T-helper 2 cell treated with Interferon-gamma antibody and Interleukin-4, amounts not matched to agents 5 μg/mL and 100 μg/mL, for 36 hours (primary cell): Measurements from ENCODE around the gene DGKD.

Experiments
- DNase-seq: peaks from one replicate; pipeline ENCODE4 v3.0.0; 2021; ENCODE audit warnings: low spot score
- H3K27ac Mint-ChIP-seq: one replicate; pipeline ENCODE4 v1.8.0; 2021; ENCODE audit warnings: mild to moderate bottlenecking, mixed read lengths
- H3K27me3 Mint-ChIP-seq: one replicate; pipeline ENCODE4 v1.8.0; 2021; ENCODE audit warnings: low read depth, mixed read lengths
- H3K36me3 Mint-ChIP-seq: one replicate; pipeline ENCODE4 v1.8.0; 2021; ENCODE audit warnings: low read depth, mixed read lengths
- H3K4me1 Mint-ChIP-seq: one replicate; pipeline ENCODE4 v1.8.0; 2021; ENCODE audit warnings: low read depth, mixed read lengths
- H3K4me3 Mint-ChIP-seq: one replicate; pipeline ENCODE4 v1.8.0; 2022; ENCODE audit warnings: mild to moderate bottlenecking, moderate library complexity, mixed read lengths
- H3K9me3 Mint-ChIP-seq: one replicate; pipeline ENCODE4 v1.8.0; 2021; ENCODE audit warnings: mixed read lengths

Gene DGKD

DNA sequence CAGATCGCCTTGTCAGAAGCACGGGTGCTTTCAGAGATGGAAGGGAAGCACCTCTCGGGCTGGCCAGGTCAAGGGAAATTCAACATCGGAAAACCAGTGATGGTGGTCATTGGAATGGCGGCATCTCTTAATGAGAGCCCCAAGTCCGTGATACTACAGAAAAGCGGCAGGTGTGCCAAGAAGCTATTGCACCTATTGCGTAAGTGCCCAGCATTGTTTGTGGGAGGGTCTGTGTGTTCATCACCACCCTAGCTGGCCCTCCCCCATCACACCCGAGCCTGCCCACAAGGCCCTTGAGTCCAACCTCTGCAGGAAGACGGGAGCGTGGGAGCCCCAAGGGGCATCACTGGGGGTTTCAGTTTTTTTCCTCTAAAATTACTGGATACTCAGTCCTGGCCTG lies 100.7 kb downstream of the DGKD start:
- no peak overlapping the region for H3K4me3 Mint-ChIP-seq
- DNase-seq = no peak
- no peak overlapping the region for H3K27ac Mint-ChIP-seq
- no peaks in the 10 kb centered on the region for H3K9me3 Mint-ChIP-seq
- no peaks in the 10 kb centered on the region for H3K4me1 Mint-ChIP-seq
- no peaks in the 10 kb centered on the region for H3K27me3 Mint-ChIP-seq
- peaks cover 35% of the 10 kb centered on the region for H3K36me3 Mint-ChIP-seq

DNA sequence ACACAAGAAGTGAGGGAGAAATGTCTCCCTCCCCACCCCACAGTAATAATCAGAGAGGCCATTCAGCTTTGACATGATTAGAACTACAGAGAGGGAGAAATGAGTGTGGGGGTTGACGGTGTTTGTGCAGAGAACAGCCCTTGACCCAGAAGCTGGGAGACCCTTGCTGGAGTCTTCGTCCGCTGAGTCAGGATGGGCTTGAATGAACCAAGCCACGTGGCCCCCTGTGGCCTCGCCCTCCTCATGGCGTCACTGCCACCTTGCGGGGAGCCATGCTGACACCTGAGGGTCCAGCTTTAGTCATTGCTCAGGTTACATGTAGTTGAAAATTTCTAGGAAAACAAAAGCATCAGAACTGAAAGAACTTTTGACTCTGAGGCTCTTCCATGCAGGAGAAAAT lies 101.2 kb downstream of the DGKD start:
- H3K27ac Mint-ChIP-seq = no peak overlapping the region
- no peaks in the 10 kb centered on the region for H3K9me3 Mint-ChIP-seq
- no peak overlapping the region for H3K4me3 Mint-ChIP-seq
- no peak for DNase-seq
- H3K4me1 Mint-ChIP-seq = no peaks in the 10 kb centered on the region
- peaks cover 35% of the 10 kb centered on the region for H3K36me3 Mint-ChIP-seq
- H3K27me3 Mint-ChIP-seq = no peaks in the 10 kb centered on the region

DNA sequence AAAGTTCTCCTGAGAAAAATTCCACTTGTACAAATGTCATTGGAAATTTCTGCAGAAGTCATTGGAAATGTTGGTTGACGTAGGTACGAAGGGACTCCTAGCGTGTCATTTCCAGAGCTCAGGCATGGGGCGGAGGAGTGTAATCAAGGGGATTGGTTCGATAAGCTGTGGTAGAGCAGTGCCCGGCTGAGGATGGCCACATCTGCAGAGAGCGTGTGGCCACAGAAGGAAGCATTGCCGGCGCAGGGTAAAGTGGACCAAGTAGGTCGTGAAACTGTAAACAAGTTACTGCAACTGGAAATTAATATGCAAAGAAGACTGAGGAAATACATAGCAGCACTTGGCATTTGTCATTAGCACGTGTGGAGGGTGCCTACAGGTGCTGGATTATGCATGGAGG lies 101.8 kb downstream of the DGKD start:
- Mint-ChIP-seq H3K36me3 (peaks cover 31% of the 10 kb centered on the region), H3K4me1 (no peaks in the 10 kb centered on the region), H3K27me3 (no peaks in the 10 kb centered on the region), H3K27ac (no peak overlapping the region), H3K9me3 (no peaks in the 10 kb centered on the region), H3K4me3 (no peak overlapping the region)
- DNase-seq = no peak

DNA sequence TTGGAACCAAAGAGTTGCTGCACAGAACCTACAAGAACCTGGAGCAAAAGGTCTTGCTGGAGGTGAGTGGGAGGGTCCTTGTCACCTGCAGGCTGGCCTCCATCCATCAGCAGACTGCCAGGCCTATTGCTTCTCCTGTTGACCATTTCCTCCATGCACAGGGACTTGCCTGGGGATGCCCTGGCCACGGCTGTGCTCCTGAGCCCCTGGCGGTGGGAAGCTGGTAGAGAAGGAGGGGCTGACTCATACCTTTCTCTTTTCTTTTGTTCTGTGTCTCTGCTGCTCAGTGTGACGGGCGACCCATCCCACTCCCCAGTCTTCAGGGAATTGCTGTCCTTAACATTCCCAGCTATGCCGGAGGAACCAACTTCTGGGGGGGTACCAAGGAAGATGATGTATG lies 102.6 kb downstream of the DGKD start:
- DNase-seq = no peak
- H3K27ac Mint-ChIP-seq = peak overlapping the region; percentile 69
- no peak overlapping the region for H3K4me3 Mint-ChIP-seq
- no peaks in the 10 kb centered on the region for H3K9me3 Mint-ChIP-seq
- H3K27me3 Mint-ChIP-seq = no peaks in the 10 kb centered on the region
- H3K36me3 Mint-ChIP-seq = peaks cover 37% of the 10 kb centered on the region
- no peaks in the 10 kb centered on the region for H3K4me1 Mint-ChIP-seq

DNA sequence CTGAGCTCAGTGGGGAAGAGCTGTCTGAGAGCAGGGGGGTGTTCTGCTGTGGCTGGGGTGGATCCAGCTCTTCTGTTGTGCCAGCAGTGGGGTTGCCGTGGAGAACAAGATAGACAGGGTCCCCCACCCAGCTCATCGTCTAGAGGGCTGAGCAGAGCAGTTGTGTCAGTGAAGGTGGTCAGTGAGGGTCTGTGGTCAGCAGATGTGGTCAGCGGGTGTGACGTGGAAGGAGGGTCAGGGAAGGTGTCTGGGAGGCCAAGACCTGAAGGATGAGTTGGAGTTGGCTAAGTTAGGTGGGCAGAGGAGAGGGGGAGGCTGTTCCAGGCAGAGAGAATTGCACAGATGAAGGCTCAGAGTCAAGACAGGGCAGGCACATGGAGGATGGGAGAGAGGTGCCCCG lies 103.1 kb downstream of the DGKD start:
- H3K4me1 Mint-ChIP-seq = no peaks in the 10 kb centered on the region
- H3K27me3 Mint-ChIP-seq = no peaks in the 10 kb centered on the region
- H3K36me3 Mint-ChIP-seq = peaks cover 38% of the 10 kb centered on the region
- DNase-seq = no peak
- H3K9me3 Mint-ChIP-seq = no peaks in the 10 kb centered on the region
- peak overlapping the region; percentile 69 for H3K27ac Mint-ChIP-seq
- H3K4me3 Mint-ChIP-seq = no peak overlapping the region

DNA sequence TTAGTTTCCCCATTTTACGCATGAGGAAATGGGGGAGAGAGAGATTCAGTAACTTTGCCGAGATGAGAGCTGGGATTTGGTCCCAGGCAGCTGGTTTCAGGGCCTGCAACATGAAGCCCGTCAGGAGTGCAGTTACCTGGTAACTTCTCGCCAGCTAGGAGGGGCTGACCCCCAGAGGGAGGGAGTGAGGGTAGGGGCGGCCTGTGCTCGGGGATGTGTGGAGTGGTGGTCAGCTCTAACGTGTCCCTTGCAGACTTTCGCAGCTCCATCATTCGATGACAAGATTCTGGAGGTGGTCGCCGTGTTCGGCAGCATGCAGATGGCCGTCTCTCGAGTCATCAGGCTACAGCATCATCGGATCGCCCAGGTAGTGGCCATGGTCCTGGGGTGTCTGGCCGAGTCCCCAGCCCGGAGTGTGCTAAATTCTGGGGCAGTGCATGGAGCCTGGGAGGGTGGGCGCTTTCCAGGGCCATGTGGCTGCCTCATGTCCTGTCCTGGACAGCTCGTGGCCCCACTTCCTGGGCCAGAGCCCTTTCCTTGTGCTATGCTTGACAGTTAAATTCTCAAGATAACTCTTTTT lies 103.8 kb downstream of the DGKD start:
- Mint-ChIP-seq H3K36me3 (peaks cover 38% of the 10 kb centered on the region), H3K27me3 (no peaks in the 10 kb centered on the region), H3K27ac (no peak overlapping the region), H3K4me1 (no peaks in the 10 kb centered on the region), H3K4me3 (no peak overlapping the region), H3K9me3 (no peaks in the 10 kb centered on the region)
- DNase-seq = no peak

DNA sequence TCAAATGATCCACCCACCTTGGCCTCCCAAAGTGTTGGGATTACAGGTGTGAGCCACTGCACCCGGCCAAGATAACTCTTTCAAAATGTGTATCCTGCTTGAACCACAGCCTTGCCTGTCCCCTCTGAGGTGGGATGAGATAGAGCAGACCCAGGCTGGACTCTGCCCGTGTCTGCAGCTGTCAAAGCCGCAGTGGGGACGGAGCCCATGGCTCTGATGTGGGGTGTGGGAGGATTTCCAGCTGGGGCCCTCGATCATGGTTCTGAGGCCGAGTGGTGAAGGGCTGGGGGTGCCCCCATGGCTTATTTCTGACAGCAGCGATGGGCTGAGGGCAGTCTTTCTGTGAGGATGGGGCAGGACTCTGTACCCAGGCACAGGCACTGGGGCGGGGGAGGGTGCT lies 104.5 kb downstream of the DGKD start:
- Mint-ChIP-seq H3K4me1 (no peaks in the 10 kb centered on the region), H3K36me3 (peaks cover 41% of the 10 kb centered on the region), H3K9me3 (no peaks in the 10 kb centered on the region), H3K4me3 (no peak overlapping the region), H3K27me3 (no peaks in the 10 kb centered on the region), H3K27ac (no peak overlapping the region)
- no peak for DNase-seq

DNA sequence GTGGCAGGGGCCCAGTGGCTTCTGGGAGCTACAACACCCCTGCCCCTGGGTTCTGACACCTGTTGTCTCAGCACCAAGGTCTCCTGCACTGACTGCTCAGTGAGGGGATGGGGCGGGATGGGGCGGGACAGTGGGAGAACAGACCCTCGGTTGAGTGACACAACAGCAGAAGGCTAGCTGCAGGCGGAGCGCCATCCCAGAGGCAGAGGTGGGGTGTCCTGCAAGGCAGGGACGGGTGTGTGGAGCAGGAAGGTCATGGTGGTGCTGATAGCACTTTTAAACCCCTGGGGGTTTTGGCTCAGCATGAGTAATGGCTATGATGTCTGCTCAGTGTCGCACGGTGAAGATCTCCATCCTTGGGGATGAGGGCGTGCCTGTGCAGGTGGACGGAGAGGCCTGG lies 105.1 kb downstream of the DGKD start:
- Mint-ChIP-seq H3K27me3 (no peaks in the 10 kb centered on the region), H3K36me3 (peaks cover 46% of the 10 kb centered on the region), H3K27ac (no peak overlapping the region), H3K4me1 (no peaks in the 10 kb centered on the region), H3K9me3 (no peaks in the 10 kb centered on the region), H3K4me3 (no peak overlapping the region)
- no peak for DNase-seq

DNA sequence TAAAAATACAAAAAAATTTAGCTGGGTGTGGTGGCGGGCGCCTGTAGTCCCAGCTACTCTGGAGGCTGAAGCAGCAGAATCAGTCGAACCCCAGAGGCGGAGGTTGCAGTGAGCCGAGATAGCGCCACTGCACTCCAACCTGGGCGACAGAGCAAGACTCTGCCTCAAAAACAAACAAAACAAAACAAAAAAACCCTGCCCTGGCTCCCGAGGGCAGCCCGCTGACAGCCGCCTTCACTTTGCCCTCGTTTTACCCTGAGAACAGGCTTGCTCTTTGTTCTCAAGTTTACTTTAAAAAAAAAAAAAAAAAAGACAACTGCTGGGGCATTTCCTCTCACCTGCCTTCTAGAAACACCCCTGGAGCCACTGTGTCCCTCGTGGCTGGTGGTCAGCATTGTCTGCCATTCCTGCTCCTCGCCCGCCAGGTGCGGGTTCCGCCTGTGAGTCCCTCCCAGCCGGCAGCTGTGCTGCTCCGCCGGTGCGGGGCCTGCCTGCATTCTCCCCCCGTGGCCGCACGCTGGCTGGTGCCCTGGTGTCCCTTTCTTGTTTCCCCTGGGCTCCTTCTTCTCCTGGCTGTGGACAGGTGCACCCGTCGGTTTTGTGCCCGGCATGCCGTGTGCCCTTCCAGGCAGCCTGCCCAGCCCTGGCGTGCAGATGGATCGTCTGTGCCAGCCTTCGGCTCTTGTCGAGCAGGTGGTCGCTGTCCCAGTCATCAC lies 106.6 kb downstream of the DGKD start:
- Mint-ChIP-seq H3K36me3 (peaks cover 41% of the 10 kb centered on the region), H3K27me3 (no peaks in the 10 kb centered on the region), H3K4me3 (no peak overlapping the region), H3K9me3 (no peaks in the 10 kb centered on the region), H3K4me1 (no peaks in the 10 kb centered on the region), H3K27ac (no peak overlapping the region)
- no peak for DNase-seq

DNA sequence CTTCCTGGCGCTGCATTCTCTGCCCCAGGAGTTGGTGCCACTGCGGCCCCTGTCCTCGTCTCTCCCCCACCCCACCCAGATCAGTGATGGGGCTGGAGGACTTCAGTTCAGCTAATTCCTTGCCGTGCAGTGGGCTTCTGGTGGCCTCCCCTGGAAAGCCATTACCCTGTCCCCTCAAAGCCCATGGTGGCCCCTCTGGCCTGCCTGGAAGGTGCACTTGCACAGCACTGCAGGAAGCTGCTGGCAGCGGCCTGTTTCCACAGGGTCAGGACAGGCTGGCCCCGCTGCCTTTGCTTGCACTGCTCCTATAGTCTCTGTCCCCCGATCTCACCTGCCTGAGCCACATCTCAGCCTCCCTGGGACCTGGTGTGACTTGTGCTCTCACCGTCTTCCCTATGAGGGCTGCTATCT lies 107.2 kb downstream of the DGKD start:
- Mint-ChIP-seq H3K27ac (no peak overlapping the region), H3K27me3 (no peaks in the 10 kb centered on the region), H3K4me3 (no peak overlapping the region), H3K9me3 (no peaks in the 10 kb centered on the region), H3K36me3 (peaks cover 47% of the 10 kb centered on the region), H3K4me1 (no peaks in the 10 kb centered on the region)
- DNase-seq = no peak

DNA sequence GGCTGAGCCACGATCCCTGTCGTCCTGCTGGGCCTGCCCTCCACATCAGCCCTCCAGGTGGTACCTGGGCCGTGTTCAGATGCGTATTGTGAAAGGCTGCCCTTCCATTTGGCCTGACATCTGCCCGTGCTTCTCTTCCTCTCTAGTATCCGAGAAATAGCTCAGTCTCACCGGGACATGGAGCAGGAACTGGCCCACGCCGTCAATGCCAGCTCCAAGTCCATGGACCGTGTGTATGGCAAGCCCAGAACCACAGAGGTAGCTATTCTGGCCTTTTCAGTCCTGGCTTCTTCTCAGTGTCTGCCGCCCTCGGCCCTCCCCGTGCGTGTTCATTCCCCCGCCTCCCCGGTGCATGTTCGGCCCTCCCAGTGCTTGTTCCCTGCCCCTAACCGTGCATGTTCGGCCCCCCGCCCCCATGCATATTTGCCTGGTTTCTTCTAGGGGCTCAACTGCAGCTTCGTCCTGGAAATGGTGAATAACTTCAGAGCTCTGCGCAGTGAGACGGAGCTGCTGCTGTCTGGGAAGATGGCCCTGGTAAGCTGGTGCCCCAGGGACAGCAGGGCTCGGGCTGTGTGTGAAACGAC lies 108.0 kb downstream of the DGKD start:
- no peaks in the 10 kb centered on the region for H3K27me3 Mint-ChIP-seq
- H3K27ac Mint-ChIP-seq = peak overlapping the region; percentile 37
- no peaks in the 10 kb centered on the region for H3K9me3 Mint-ChIP-seq
- peaks cover 47% of the 10 kb centered on the region for H3K36me3 Mint-ChIP-seq
- no peak for DNase-seq
- H3K4me1 Mint-ChIP-seq = no peaks in the 10 kb centered on the region
- H3K4me3 Mint-ChIP-seq = no peak overlapping the region

DNA sequence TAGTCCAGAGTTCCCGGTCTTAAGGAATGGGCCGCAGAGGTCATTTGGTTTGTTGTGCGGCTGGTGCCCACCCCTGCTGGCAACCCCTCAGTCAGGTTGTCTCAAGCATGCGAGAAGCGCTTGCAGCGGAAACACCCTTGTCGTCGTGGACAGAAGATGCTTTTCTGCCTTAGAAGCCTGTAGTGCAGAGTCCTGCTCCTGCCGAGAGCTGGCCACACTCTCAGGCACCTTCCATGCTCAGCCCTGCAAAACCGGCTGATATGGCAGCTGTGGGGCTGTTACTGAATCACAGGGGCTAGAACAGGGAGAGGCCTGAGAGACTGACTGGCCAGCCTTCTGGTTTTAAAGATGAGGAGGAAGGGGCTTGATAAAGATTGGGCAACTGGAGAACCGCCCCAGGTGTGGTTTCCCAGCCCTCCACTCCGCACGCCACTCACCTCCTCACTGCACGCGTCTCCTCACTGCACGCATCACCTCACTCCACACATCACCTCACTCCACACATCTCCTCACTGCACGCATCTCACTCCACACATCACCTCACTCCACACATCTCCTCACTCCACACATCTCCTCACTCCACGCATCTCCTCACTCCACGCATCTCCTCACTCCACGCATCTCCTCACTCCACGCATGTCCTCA lies 108.7 kb downstream of the DGKD start:
- no peak overlapping the region for H3K4me3 Mint-ChIP-seq
- no peaks in the 10 kb centered on the region for H3K9me3 Mint-ChIP-seq
- no peaks in the 10 kb centered on the region for H3K27me3 Mint-ChIP-seq
- H3K36me3 Mint-ChIP-seq = peaks cover 46% of the 10 kb centered on the region
- DNase-seq = no peak
- H3K27ac Mint-ChIP-seq = peak overlapping the region; percentile 42
- no peaks in the 10 kb centered on the region for H3K4me1 Mint-ChIP-seq

DNA sequence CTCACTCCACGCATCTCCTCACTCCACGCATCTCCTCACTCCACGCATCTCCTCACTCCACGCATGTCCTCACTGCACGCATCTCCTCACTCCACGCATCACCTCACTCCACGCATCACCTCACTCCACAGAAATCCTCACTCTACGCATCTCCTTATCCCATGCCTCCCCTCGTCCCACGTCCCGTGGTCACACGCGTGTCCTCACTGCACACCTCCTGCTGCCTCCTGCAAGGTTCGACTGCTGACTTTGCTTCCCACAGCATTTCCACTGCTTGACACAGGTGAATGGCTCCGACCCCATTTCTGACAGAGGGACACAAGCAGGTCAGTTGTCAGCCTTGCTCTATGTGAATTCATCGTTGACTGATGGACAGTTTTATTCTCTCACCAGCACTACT lies 109.3 kb downstream of the DGKD start:
- H3K9me3 Mint-ChIP-seq = no peaks in the 10 kb centered on the region
- peaks cover 48% of the 10 kb centered on the region for H3K36me3 Mint-ChIP-seq
- H3K27ac Mint-ChIP-seq = no peak overlapping the region
- DNase-seq = no peak
- H3K4me1 Mint-ChIP-seq = no peaks in the 10 kb centered on the region
- H3K4me3 Mint-ChIP-seq = no peak overlapping the region
- H3K27me3 Mint-ChIP-seq = no peaks in the 10 kb centered on the region

DNA sequence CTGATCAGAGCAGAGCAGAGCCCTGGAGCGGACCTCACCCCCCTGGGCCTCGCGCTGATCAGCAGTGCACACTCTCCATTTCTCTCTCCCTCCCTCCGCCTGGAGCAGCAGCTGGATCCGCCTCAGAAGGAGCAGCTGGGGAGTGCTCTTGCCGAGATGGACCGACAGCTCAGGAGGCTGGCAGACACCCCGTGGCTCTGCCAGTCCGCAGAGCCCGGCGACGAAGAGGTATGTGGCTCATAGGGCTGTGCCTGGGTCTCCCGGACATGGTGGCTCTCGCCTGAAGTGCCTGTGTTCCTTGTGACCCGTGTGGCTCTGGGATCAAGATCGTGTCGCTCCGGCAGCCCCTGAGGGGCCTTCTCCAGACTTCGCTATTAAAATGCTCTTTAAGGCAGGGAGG lies 109.8 kb downstream of the DGKD start:
- Mint-ChIP-seq H3K36me3 (peaks cover 46% of the 10 kb centered on the region), H3K27me3 (no peaks in the 10 kb centered on the region), H3K27ac (no peak overlapping the region), H3K9me3 (no peaks in the 10 kb centered on the region), H3K4me3 (no peak overlapping the region), H3K4me1 (no peaks in the 10 kb centered on the region)
- no peak for DNase-seq
